Astrocyte (in vitro differentiated cells and primary cell): ENCODE results near the gene TBXAS1. TPM values are rescaled to one million over a fixed set of nuclear protein-coding genes. Genes with fewer than 3 reads are reported as not detected.

Experiments
- DNase-seq: peaks from one replicate; pipeline ENCODE4 v3.0.0-alpha.2; 2010; ENCODE audit warnings: low read depth
- FAIRE-seq: peaks from 2 replicates; lab custom pipeline; 2011; peaks lifted over from hg19 to GRCh38; lab: Jason Lieb, UNC
- H2AFZ ChIP-seq: 2 replicates; pipeline ENCODE4 v1.6.0; 2012; ENCODE audit warnings: low read depth, low read length, inconsistent platforms
- H3K27ac ChIP-seq: 2 replicates; pipeline ENCODE4 v1.5.1; 2011; ENCODE audit warnings: low read depth, low read length, inconsistent platforms
- H3K27me3 ChIP-seq: 2 replicates; pipeline ENCODE4 v1.6.0; 2011; ENCODE audit warnings: low read length, inconsistent platforms; ENCODE audit not compliant: insufficient read depth
- H3K36me3 ChIP-seq: 2 replicates; pipeline ENCODE4 v1.5.1; 2011; ENCODE audit warnings: low read length, inconsistent platforms; ENCODE audit not compliant: insufficient read depth
- H3K4me1 ChIP-seq: 2 replicates; pipeline ENCODE4 v1.5.1; 2011; ENCODE audit warnings: low read length, inconsistent platforms; ENCODE audit not compliant: insufficient read depth
- H3K4me2 ChIP-seq: 2 replicates; pipeline ENCODE4 v1.6.0; 2012; ENCODE audit warnings: low read length, inconsistent platforms
- H3K4me3 ChIP-seq: 2 replicates; pipeline ENCODE4 v1.5.1; 2011; ENCODE audit warnings: low read depth, mild to moderate bottlenecking, low read length, inconsistent platforms; ENCODE audit not compliant: insufficient read depth
- H3K79me2 ChIP-seq: 2 replicates; pipeline ENCODE4 v1.6.0; 2012; ENCODE audit warnings: mild to moderate bottlenecking, low read length, inconsistent platforms; ENCODE audit not compliant: insufficient read depth
- H3K9ac ChIP-seq: 2 replicates; pipeline ENCODE4 v1.6.0; 2012; ENCODE audit warnings: mild to moderate bottlenecking, low read length, inconsistent platforms
- H3K9me3 ChIP-seq: 2 replicates; pipeline ENCODE4 v1.5.1; 2012; ENCODE audit warnings: low read depth, mild to moderate bottlenecking, low read length, inconsistent platforms; ENCODE audit not compliant: insufficient read depth
- H4K20me1 ChIP-seq: 2 replicates; pipeline ENCODE4 v1.6.0; 2012; ENCODE audit warnings: low read length, inconsistent platforms; ENCODE audit not compliant: insufficient read depth
- H3K27ac Mint-ChIP-seq: one replicate; pipeline ENCODE4 v1.8.0; 2021; ENCODE audit warnings: mild to moderate bottlenecking, mixed read lengths; ENCODE audit not compliant: unreplicated experiment
- H3K27me3 Mint-ChIP-seq: one replicate; pipeline ENCODE4 v1.8.0; 2021; ENCODE audit warnings: low read depth, mixed read lengths; ENCODE audit not compliant: unreplicated experiment
- H3K36me3 Mint-ChIP-seq: one replicate; pipeline ENCODE4 v1.8.0; 2021; ENCODE audit warnings: low read depth, mixed read lengths; ENCODE audit not compliant: unreplicated experiment
- H3K4me1 Mint-ChIP-seq: one replicate; pipeline ENCODE4 v1.8.0; 2021; ENCODE audit warnings: low read depth, mixed read lengths; ENCODE audit not compliant: unreplicated experiment
- H3K4me3 Mint-ChIP-seq: one replicate; pipeline ENCODE4 v1.8.0; 2021; ENCODE audit warnings: mild to moderate bottlenecking, moderate library complexity, mixed read lengths; ENCODE audit not compliant: unreplicated experiment
- H3K9me3 Mint-ChIP-seq: one replicate; pipeline ENCODE4 v1.8.0; 2021; ENCODE audit warnings: mild to moderate bottlenecking, mixed read lengths; ENCODE audit not compliant: unreplicated experiment
- CTCF ChIP-seq: IDR thresholded peaks from 2 replicates; pipeline ENCODE4 v1.5.1; 2011; ENCODE audit warnings: low read depth, mild to moderate bottlenecking, inconsistent platforms, low read length, moderate library complexity; ENCODE audit not compliant: insufficient read depth
- EZH2 ChIP-seq: IDR thresholded peaks from 2 replicates; pipeline ENCODE4 v1.6.1; 2012; ENCODE audit warnings: mild to moderate bottlenecking, low read length, inconsistent platforms; ENCODE audit not compliant: insufficient read depth
- total RNA-seq: library from RNA; stranded (reverse); gene quantifications from 2 replicates; pipeline ENCODE4 v1.2.1, GENCODE V29; 2021

Gene TBXAS1
- total RNA-seq, 1 donor from 2014 or later, result 1.1 TPM

DNA sequence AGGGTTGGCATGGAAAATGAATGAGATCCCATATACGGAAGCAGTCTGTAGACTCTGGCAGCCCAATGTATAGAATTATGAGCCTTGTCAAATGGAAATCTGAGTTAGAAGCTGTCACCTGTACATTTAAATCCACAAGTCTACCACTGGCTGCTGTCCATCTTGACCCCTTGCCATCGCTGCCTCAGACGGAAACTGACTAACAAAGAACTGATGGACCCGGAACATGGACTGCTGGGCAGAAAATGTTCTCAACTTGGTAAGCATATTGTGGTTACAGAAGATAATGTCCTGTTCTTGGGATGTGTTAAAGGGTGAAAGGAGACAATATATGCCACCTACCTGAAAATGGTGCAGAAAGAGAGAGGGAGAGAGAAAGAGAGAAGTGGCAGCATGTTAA lies 196.2 kb downstream of the TBXAS1 start:
- H3K4me1 Mint-ChIP-seq, result no peaks in the 10 kb centered on the region
- FAIRE-seq, result no peak

DNA sequence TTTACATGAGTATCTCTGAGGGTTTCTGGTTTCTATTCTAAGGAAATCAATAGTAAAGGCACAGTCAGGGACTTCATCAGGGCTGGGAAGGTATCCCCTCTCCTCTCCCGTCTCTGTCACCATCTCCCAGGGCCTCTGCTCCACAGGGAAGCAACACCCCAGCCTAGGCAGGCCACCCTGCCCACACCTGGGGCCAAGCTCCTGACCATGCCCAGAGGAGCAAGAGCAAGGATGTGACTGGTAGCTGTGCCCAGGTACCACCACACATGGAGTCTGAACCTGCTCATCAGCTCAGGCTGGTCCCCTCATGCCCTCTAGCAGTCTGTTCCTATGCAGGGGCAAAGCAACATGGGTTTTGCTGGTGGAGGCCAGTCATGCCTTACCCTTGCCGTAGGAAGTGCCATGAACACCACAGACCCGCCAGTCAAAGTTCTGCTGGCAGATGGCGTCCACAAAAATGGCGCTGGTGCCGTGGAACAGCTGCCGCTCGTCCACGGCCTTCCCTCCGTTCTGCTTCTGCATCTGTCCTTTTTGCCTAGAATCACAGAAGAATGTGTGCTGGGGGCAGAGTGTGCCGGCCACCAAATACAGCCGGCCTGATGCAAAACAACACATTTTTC lies 196.9 kb downstream of the TBXAS1 start:
- Mint-ChIP-seq H3K27ac (no peak overlapping the region), H3K4me1 (no peaks in the 10 kb centered on the region), H3K4me3 (no peak overlapping the region), H3K27me3 (no peaks in the 10 kb centered on the region), H3K9me3 (peaks cover 4% of the 10 kb centered on the region), H3K36me3 (peaks cover 40% of the 10 kb centered on the region)
- FAIRE-seq, result no peak
- no peak overlapping the region for H3K27ac ChIP-seq
- H2AFZ ChIP-seq, result no peak overlapping the region
- no peaks in the 10 kb centered on the region for H4K20me1 ChIP-seq
- no peaks in the 10 kb centered on the region for H3K9me3 ChIP-seq
- H3K79me2 ChIP-seq, result no peaks in the 10 kb centered on the region
- no peaks in the 10 kb centered on the region for H3K27me3 ChIP-seq
- H3K4me2 ChIP-seq, result no peak overlapping the region
- H3K4me3 ChIP-seq, result no peak overlapping the region
- DNase-seq, result no peak
- H3K4me1 ChIP-seq, result no peaks in the 10 kb centered on the region
- no peak overlapping the region for H3K9ac ChIP-seq
- no peak for TF ChIP-seq EZH2
- no peak for TF ChIP-seq CTCF
- H3K36me3 ChIP-seq, result peaks cover 2% of the 10 kb centered on the region

More for the DNA sequence above, 196.2 kb downstream of the TBXAS1 start:
- no peaks in the 10 kb centered on the region for H3K4me1 ChIP-seq
- H3K9ac ChIP-seq, result no peak overlapping the region
- H3K9me3 ChIP-seq, result no peaks in the 10 kb centered on the region
- no peak for DNase-seq
- no peak overlapping the region for H3K4me3 Mint-ChIP-seq
- H3K27ac Mint-ChIP-seq, result no peak overlapping the region
- no peak overlapping the region for H3K4me2 ChIP-seq
- peaks cover 2% of the 10 kb centered on the region for H3K36me3 ChIP-seq
- H4K20me1 ChIP-seq, result no peaks in the 10 kb centered on the region
- no peaks in the 10 kb centered on the region for H3K27me3 ChIP-seq
- H2AFZ ChIP-seq, result no peak overlapping the region
- TF ChIP-seq CTCF, result no peak
- TF ChIP-seq EZH2, result no peak
- no peak overlapping the region for H3K27ac ChIP-seq
- H3K4me3 ChIP-seq, result no peak overlapping the region
- H3K9me3 Mint-ChIP-seq, result peaks cover 4% of the 10 kb centered on the region
- no peaks in the 10 kb centered on the region for H3K27me3 Mint-ChIP-seq
- no peaks in the 10 kb centered on the region for H3K79me2 ChIP-seq
- H3K36me3 Mint-ChIP-seq, result peaks cover 37% of the 10 kb centered on the region

DNA sequence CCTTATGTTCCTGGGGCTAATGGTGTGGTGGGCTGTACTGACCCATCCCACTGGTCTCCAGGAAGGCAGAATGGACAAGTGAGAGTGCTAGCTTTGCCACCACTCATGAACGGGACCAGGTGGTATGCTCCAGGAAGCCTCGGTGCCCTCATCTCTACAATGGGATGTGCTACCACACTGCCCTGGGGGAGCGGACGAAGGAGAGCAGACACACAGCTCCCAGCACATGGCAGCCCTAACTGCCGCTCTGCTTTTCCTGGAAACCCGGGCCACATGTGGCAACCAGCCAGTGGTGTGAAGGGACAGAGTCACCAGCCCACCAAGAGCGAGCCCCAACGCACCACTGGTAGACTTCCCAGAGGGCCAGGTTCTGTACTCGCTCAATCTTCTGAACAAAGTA lies 197.9 kb downstream of the TBXAS1 start:
- H3K27me3 ChIP-seq, result no peaks in the 10 kb centered on the region
- no peaks in the 10 kb centered on the region for H3K79me2 ChIP-seq
- H3K36me3 ChIP-seq, result peaks cover 2% of the 10 kb centered on the region
- H3K4me2 ChIP-seq, result no peak overlapping the region
- H3K4me1 ChIP-seq, result no peaks in the 10 kb centered on the region
- TF ChIP-seq CTCF (no peak), EZH2 (no peak)
- H3K9ac ChIP-seq, result no peak overlapping the region
- H3K9me3 Mint-ChIP-seq, result peaks cover 2% of the 10 kb centered on the region
- H3K9me3 ChIP-seq, result no peaks in the 10 kb centered on the region
- no peak overlapping the region for H2AFZ ChIP-seq
- no peaks in the 10 kb centered on the region for H3K4me1 Mint-ChIP-seq
- H3K36me3 Mint-ChIP-seq, result peaks cover 41% of the 10 kb centered on the region
- DNase-seq (no peak), FAIRE-seq (no peak)
- H3K4me3 ChIP-seq, result no peak overlapping the region
- no peaks in the 10 kb centered on the region for H4K20me1 ChIP-seq
- H3K27me3 Mint-ChIP-seq, result no peaks in the 10 kb centered on the region
- H3K27ac ChIP-seq, result no peak overlapping the region
- no peak overlapping the region for H3K4me3 Mint-ChIP-seq
- no peak overlapping the region for H3K27ac Mint-ChIP-seq
